DOHH2 (cell line): Measurements from ENCODE around the gene ITGAE.
A peak's percentile ranks its signal among the peaks of the same experiment; 100 is the strongest.

Source experiments
- CTCF ChIP-seq: fragments of 200-600 bp; sonication (generic); IDR thresholded peaks from one replicate; pipeline ENCODE4 v1.5.1; 2014; ENCODE audit warnings: antibody characterized with exemption, mild to moderate bottlenecking, low read depth, low read length; ENCODE audit not compliant: poor library complexity, severe bottlenecking
- EZH2phosphoT487 ChIP-seq: fragments of 200-600 bp; sonication (generic); IDR thresholded peaks from 2 replicates; pipeline ENCODE4 v1.6.1; 2017; ENCODE audit warnings: borderline replicate concordance, mild to moderate bottlenecking, antibody characterized with exemption, low read length, moderate library complexity, mixed read lengths

- TF ChIP-seq CTCF: peak; percentile 16
- TF ChIP-seq EZH2phosphoT487: no peak
Observed at GRCh38 chr17:3732210-3732621, 68.8 kb downstream of the ITGAE start.
